Left lung (tissue), 10 donors: ENCODE results near the gene CRYL1. TPM values are rescaled to one million over a fixed set of nuclear protein-coding genes. Genes with fewer than 3 reads are reported as not detected.
A peak's percentile ranks its signal among the peaks of the same experiment; 100 is the strongest.

Source experiments
- ATAC-seq: fragments of 200-7000 bp; cut with Tn5 transposase; one replicate; pipeline ENCODE4 v1.9.1; 2020; ENCODE audit warnings: moderate library complexity
- DNase-seq, 4 donors: peaks; one replicate each; pipeline ENCODE4 v3.0.0-alpha.2; 2013 to 2020
- H3K27ac ChIP-seq, 2 donors: fragments of 200-600 bp; sonication (generic) in 1 of 2; one replicate each; pipeline versions ENCODE4 v1.5.0 to v1.8.0; 2020 to 2021
- H3K27me3 ChIP-seq, 2 donors: fragments of 200-600 bp; sonication (generic) in 1 of 2; one replicate each; pipeline versions ENCODE4 v1.5.0 to v1.8.0; 2020 to 2021
- H3K36me3 ChIP-seq, 2 donors: fragments of 200-600 bp; sonication (generic) in 1 of 2; one replicate each; pipeline versions ENCODE4 v1.5.0 to v1.8.0; 2020 to 2021
- H3K4me1 ChIP-seq, 2 donors: fragments of 200-600 bp; one replicate each; pipeline ENCODE4 v1.8.0; 2021
- H3K4me3 ChIP-seq, 2 donors: fragments of 200-600 bp; sonication (generic) in 1 of 2; one replicate each; pipeline versions ENCODE4 v1.5.0 to v1.8.0; 2020 to 2021; ENCODE audit warnings: mild to moderate bottlenecking in 1 of 2
- H3K9me3 ChIP-seq, 2 donors: fragments of 200-600 bp; sonication (generic) in 1 of 2; one replicate each; pipeline versions ENCODE4 v1.5.0 to v1.8.0; 2020 to 2021
- CTCF ChIP-seq, 2 donors: fragments of 200-600 bp; sonication (generic) in 1 of 2; IDR thresholded peaks; one replicate each; pipeline versions ENCODE4 v1.5.0 to v1.8.0; 2021; ENCODE audit warnings: antibody characterized with exemption in 2 of 2
- intact Hi-C, 2 donors: fragments of 100-400 bp; cut with DNase I; formaldehyde crosslinking; loops; one replicate each; pipeline versions ENCODE4 v1.11.2 to v1.14.2; 2022
- polyA plus RNA-seq, 6 donors: library from polyadenylated mRNA; unstranded; fragments of 120-200 nt; gene quantifications; one replicate each; pipeline ENCODE4 v1.2.1, GENCODE V29; 2013; ENCODE audit not compliant: insufficient read length in 6 of 6
- total RNA-seq, 2 donors: library from RNA; stranded (reverse); fragmentation: NEBNext Ultra II Directional; extraction: Animal tissue kit (Norgen Biotek cat#: 25700); gene quantifications; one replicate each; pipeline ENCODE4 v1.2.1, GENCODE V29; 2021
- donor health status: DM: no; HTN: yes; CAD: no.
- donor health status: DM: no; HTN: no; CAD: no.

Gene CRYL1
- total and polyA plus RNA-seq, 8 donors, result 15.5 to 31.8 (median 24.6) TPM

DNA sequence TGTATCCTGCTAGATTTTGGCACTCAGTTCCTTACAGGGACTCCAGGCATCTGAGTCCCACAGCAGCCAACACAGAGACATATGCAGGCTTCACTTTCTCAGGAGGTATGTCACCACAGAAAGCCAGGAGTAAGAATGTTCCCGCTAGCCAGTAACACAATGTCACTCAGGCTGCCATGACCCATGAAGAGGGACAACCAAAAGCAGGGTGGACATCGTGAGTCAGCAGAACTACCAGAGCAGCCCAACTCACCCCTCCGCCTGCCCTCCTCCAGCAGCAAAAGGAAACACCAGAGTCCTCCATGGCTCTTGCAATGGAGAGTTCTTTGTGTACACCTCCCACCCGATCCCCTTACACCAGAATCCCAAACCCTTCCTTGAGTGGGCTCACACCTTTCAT, 95.4 kb downstream of the CRYL1 start:
- H3K27me3 ChIP-seq, result no peaks in the 10 kb centered on the region
- no peak for TF ChIP-seq CTCF (IDR thresholded peaks at IDR 0.05)
- ATAC-seq, result no peak

GRCh38 chr13:20429682-20430081, 96.0 kb downstream of the CRYL1 start:
- Histone ChIP-seq H3K9me3 (no peaks in the 10 kb centered on the region), H3K36me3 (peaks cover 0 to 7% of the 10 kb centered on the region in 2 donors), H3K27ac (no peak overlapping the region), H3K4me3 (no peak overlapping the region), H3K4me1 (no peaks in the 10 kb centered on the region), H3K27me3 (no peaks in the 10 kb centered on the region)
- no peak for TF ChIP-seq CTCF (IDR thresholded peaks at IDR 0.05)
- DNase-seq (no peak), ATAC-seq (no peak)
- intact Hi-C loops, result no loop called here

More for the DNA sequence above, 95.4 kb downstream of the CRYL1 start:
- Histone ChIP-seq H3K27ac (no peak overlapping the region), H3K36me3 (peaks cover 0 to under 1% of the 10 kb centered on the region in 2 donors), H3K4me1 (no peaks in the 10 kb centered on the region), H3K4me3 (no peak overlapping the region), H3K9me3 (no peaks in the 10 kb centered on the region)
- intact Hi-C loops, result no loop called here
- no peak for DNase-seq

GRCh38 chr13:20428666-20429644, 96.7 kb downstream of the CRYL1 start:
- ATAC-seq (no peak), DNase-seq (no peak)
- H3K9me3 ChIP-seq, result no peaks in the 10 kb centered on the region
- no peak for TF ChIP-seq CTCF (IDR thresholded peaks at IDR 0.05)
- H3K27me3 ChIP-seq, result no peaks in the 10 kb centered on the region
- intact Hi-C loops, result no loop called here
- H3K4me1 ChIP-seq, result no peaks in the 10 kb centered on the region
- no peak overlapping the region for H3K4me3 ChIP-seq
- H3K36me3 ChIP-seq, result peaks cover 0 to 11% of the 10 kb centered on the region in 2 donors
- H3K27ac ChIP-seq, result no peak overlapping the region

DNA sequence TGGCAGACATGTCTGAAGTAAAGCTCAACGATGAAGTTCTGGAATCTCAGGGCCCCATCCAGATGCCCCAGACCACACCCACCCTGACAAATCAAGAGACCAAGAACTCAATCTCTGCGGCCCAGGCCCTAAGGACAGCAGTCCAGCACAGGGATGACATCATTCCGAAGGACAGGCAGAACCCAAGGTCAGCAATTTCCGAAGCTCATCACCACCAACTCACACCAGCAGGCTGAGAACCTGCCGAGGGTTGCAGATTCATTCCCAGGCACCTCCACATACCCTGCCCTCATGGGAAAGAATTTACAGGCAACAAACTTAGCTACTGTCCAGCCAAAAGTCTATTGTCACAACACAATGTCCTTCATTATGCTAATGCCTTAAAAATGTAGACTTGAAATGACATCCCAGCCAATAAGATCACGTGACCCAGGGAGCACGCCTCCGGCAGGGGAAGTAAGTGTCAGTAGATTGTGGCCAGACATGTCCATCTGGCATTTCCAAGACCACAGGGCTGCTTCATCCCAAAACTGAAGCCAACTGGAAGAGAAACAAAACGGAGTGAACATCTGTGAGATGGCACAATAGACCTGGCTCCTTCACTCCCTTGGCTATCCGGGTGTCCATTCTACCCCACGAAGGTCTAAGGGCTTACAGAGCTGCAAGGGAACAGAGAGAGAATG, 98.8 kb downstream of the CRYL1 start:
- no peak for ATAC-seq
- TF ChIP-seq CTCF (IDR thresholded peaks at IDR 0.05), result no peak
- no peak overlapping the region for H3K4me3 ChIP-seq
- no peaks in the 10 kb centered on the region for H3K4me1 ChIP-seq
- DNase-seq, result no peak
- no peak overlapping the region for H3K27ac ChIP-seq
- H3K36me3 ChIP-seq, result peaks cover 0 to 11% of the 10 kb centered on the region in 2 donors
- no peaks in the 10 kb centered on the region for H3K9me3 ChIP-seq
- intact Hi-C loops, result no loop called here
- no peaks in the 10 kb centered on the region for H3K27me3 ChIP-seq

- DNase-seq (peak in 1 of 4 donors; percentile 65), ATAC-seq (no peak)
- Histone ChIP-seq H3K27me3 (no peaks in the 10 kb centered on the region), H3K4me1 (no peaks in the 10 kb centered on the region), H3K27ac (no peak overlapping the region), H3K4me3 (no peak overlapping the region), H3K36me3 (peaks cover 0 to 11% of the 10 kb centered on the region in 2 donors), H3K9me3 (no peaks in the 10 kb centered on the region)
- TF ChIP-seq CTCF (IDR thresholded peaks at IDR 0.05), result no peak
- intact Hi-C loops, result no loop called here
These were observed 99.8 kb downstream of the CRYL1 start for GRCh38 chr13:20425819-20426219.
